NCI-H1048 (cell line): ENCODE data around the gene NFIX.
"Not testable (repeated sequence)": the region's sequence is repeated elsewhere in the genome, so short reads cannot be mapped to it uniquely, and the experiment has no call there.

Source experiments
- DNase-seq: peaks from one replicate; lab custom pipeline; 2025; lab: John Stamatoyannopoulos, UW

NFIX gene

GRCh38 chr19:12994701-12995595, at the start of gene NFIX:
Gene NFIX (plus strand): TSS chr19:12995475. CDS start chr19:12995838, 363 bp downstream.
- DNase-seq, result no peak

GRCh38 chr19:12945479-12946091, 49.7 kb upstream of the NFIX start, which contains the start of gene RAD23A:
Gene RAD23A (plus strand): TSS chr19:12945862. CDS start chr19:12945949, 87 bp downstream.
- peak; percentile 93 for DNase-seq

GRCh38 chr19:12946092-12946721, 49.1 kb upstream of the NFIX start:
- DNase-seq, result no peak

- no peak for DNase-seq
Measured at GRCh38 chr19:12946731-12947496, 48.4 kb upstream of the NFIX start.

- DNase-seq, result no peak
Measured at GRCh38 chr19:12947702-12948611, 47.3 kb upstream of the NFIX start.

- no peak for DNase-seq
Measured at GRCh38 chr19:12948612-12949362, 46.5 kb upstream of the NFIX start.

- no peak for DNase-seq
Measured at GRCh38 chr19:12949363-12950283, 45.7 kb upstream of the NFIX start.

GRCh38 chr19:12952050-12952449, 43.2 kb upstream of the NFIX start:
- DNase-seq, result not testable (repeated sequence)

- DNase-seq, result no peak
Measured at GRCh38 chr19:12952488-12953137, 42.7 kb upstream of the NFIX start.

- DNase-seq, result no peak
Measured at GRCh38 chr19:12953138-12953798, 42.0 kb upstream of the NFIX start.

- DNase-seq, result no peak
Measured at GRCh38 chr19:12953799-12954611, 41.3 kb upstream of the NFIX start.

GRCh38 chr19:12954612-12954962, 40.7 kb upstream of the NFIX start:
- DNase-seq, result no peak

GRCh38 chr19:12955575-12955974, 39.7 kb upstream of the NFIX start:
- not testable (repeated sequence) for DNase-seq

GRCh38 chr19:12955996-12956395, 39.3 kb upstream of the NFIX start:
- DNase-seq, result no peak

- DNase-seq, result peak; percentile 64
Measured at GRCh38 chr19:12956446-12957388, 38.6 kb upstream of the NFIX start, which contains the start of gene GADD45GIP1. Gene GADD45GIP1 (minus strand): TSS chr19:12957223. CDS start chr19:12957212, 11 bp downstream.
